BJ (cell line): ENCODE measurements around the gene OPCML. TPM values are rescaled to one million over a fixed set of nuclear protein-coding genes. Genes with fewer than 3 reads are reported as not detected.

Experiments used
- CTCF ChIA-PET: fragments of 350-600 bp; formaldehyde crosslinking; extraction: SDS; loops from one replicate; lab custom pipeline; 2021; ENCODE audit warnings: antibody characterized with exemption, inconsistent platforms; lab: Yijun Ruan, JAX
- POLR2A ChIA-PET: fragments of 300-600 bp; sonication (Branson Sonifier 250); formaldehyde crosslinking; extraction: SDS; loops from one replicate; lab custom pipeline; 2021; ENCODE audit warnings: antibody characterized with exemption; lab: Charles Lee
- DNase-seq: peaks from one replicate; pipeline ENCODE4 v3.0.0-alpha.2; 2011; ENCODE audit warnings: low read depth
- H3K27me3 ChIP-seq: 2 replicates; pipeline ENCODE4 v1.6.0; 2011; ENCODE audit warnings: low read length; ENCODE audit not compliant: control insufficient read depth, insufficient read depth
- H3K36me3 ChIP-seq: 2 replicates; pipeline ENCODE4 v1.5.1; 2011; ENCODE audit warnings: low read length; ENCODE audit not compliant: control insufficient read depth, insufficient read depth
- H3K4me3 ChIP-seq: 2 replicates; pipeline ENCODE4 v1.5.1; 2011; ENCODE audit warnings: low read depth, mild to moderate bottlenecking, control low read depth, low read length
- CTCF ChIP-seq: IDR thresholded peaks from 2 replicates; pipeline ENCODE4 v1.5.1; 2011; ENCODE audit warnings: low read depth, mild to moderate bottlenecking, control low read depth, inconsistent platforms, low read length, moderate library complexity; ENCODE audit not compliant: insufficient read depth
- polyA plus RNA-seq: library from polyadenylated mRNA; depleted of rRNA; stranded (reverse); fragments of >200 nt; gene quantifications from 2 replicates; pipeline ENCODE4 v1.2.3, GENCODE V29; 2011

Gene OPCML
- polyA plus RNA-seq, 1 experiment: 2.0 TPM

DNA sequence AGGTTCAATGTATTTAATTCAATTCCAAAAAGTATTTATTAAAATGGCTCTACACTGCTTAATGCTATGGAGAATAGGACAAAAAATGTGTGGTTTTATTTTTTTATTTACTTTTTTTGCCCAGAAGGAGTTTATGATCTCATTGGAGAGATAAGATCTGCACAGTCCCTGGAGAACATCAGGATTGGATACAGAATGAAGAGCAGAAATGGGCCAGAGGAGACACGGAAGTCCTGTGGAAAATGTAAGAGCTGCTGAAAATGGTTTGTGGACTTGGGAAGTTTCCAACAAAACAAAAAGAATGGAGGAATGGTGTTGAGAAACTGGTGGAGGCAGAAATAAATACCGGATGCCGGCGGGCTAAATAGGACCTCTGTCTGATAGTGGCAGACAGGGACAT lies 554.6 kb downstream of the OPCML start:
- Histone ChIP-seq H3K36me3 (no peaks in the 10 kb centered on the region), H3K27me3 (peaks cover 5% of the 10 kb centered on the region), H3K4me3 (no peak overlapping the region)
- TF ChIP-seq CTCF: no peak
- POLR2A ChIA-PET: no interaction called here
- no peak for DNase-seq
- CTCF ChIA-PET: no interaction called here

GRCh38 chr11:132977241-132977640 lies 555.1 kb downstream of the OPCML start:
- POLR2A ChIA-PET: no interaction called here

DNA sequence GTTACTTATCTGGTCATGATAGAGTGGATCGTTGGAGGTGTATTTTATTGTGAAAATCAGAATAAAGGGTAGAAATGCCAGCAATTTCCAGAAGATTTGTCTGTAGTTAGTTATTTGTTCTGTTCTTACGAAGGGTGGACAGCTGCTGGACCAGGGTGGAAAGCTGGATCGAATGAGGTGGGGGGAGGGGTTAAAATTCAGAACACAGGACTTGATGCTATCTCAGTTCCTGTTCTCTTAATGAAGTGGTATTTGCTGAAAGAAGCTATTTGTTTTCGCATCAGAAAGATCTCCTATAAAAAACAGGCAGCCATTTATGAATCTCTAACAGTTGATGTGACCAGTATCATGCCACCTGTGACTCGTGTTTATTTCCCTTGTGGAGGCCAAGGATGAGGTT lies 556.2 kb downstream of the OPCML start:
- POLR2A ChIA-PET: no interaction called here
- H3K36me3 ChIP-seq: no peaks in the 10 kb centered on the region
- H3K27me3 ChIP-seq: peaks cover 5% of the 10 kb centered on the region
- TF ChIP-seq CTCF: no peak
- DNase-seq: no peak
- H3K4me3 ChIP-seq: no peak overlapping the region
- CTCF ChIA-PET: interaction anchor here (1.2 kb wide), 1 partner anchor 23 kb away, joined by 3 read pairs; no protein-coding TSS in a partner anchor

More at GRCh38 chr11:132977241-132977640, 555.1 kb downstream of the OPCML start:
- Histone ChIP-seq H3K36me3 (no peaks in the 10 kb centered on the region), H3K27me3 (peaks cover 5% of the 10 kb centered on the region), H3K4me3 (no peak overlapping the region)
- TF ChIP-seq CTCF: no peak
- DNase-seq: no peak
- CTCF ChIA-PET: no interaction called here

DNA sequence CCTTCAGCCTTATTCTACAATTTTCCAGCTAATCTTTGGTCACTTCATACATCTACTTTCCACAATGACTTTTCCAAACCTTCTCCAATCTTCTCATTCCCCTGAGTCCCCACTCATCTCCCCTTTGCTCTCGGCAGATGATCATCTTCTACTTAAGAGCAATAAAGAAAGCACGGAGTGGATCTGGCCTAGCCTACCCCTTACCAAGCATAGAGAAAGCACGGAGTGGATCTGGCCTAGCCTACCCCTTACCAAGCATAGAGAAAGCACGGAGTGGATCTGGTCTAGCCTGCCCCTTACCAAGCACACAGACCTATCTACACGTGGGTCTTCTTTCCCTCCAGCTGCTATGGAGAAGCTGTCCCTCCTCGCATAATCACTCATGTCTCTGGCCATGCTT lies 558.6 kb downstream of the OPCML start:
- H3K4me3 ChIP-seq: no peak overlapping the region
- ChIA-PET CTCF (interaction anchor here (0.6 kb wide), 1 partner anchor 10 kb away, joined by 3 read pairs; no protein-coding TSS in a partner anchor), POLR2A (no interaction called here)
- H3K36me3 ChIP-seq: no peaks in the 10 kb centered on the region
- no peak for DNase-seq
- H3K27me3 ChIP-seq: peaks cover 5% of the 10 kb centered on the region
- no peak for TF ChIP-seq CTCF

- DNase-seq: no peak
- no peaks in the 10 kb centered on the region for H3K36me3 ChIP-seq
- TF ChIP-seq CTCF: no peak
- H3K27me3 ChIP-seq: peaks cover 3% of the 10 kb centered on the region; the same call in 1 of the 2 replicates
- CTCF ChIA-PET: no interaction called here
- POLR2A ChIA-PET: interaction anchor here (0.6 kb wide), 1 partner anchor 633 kb away, joined by 4 read pairs; no protein-coding TSS in a partner anchor
- H3K4me3 ChIP-seq: no peak overlapping the region
Measured at GRCh38 chr11:132972565-132972964, 559.7 kb downstream of the OPCML start.
